GM18909 (cell line): ENCODE results near the gene OLFML2A.
"Not testable (repeated sequence)": the region's sequence is repeated elsewhere in the genome, so short reads cannot be mapped to it uniquely, and the experiment has no call there.

Source experiments
- ATAC-seq: cut with Tn5 transposase; IDR thresholded peaks from one replicate; pipeline ENCODE4 v1.9.1; 2021; ENCODE audit warnings: mild to moderate bottlenecking; ENCODE audit not compliant: unreplicated experiment, poor library complexity

Gene OLFML2A

GRCh38 chr9:124815601-124816000 lies 38.7 kb downstream of the OLFML2A start:
- no peak for ATAC-seq

- ATAC-seq, result no peak
Measured at GRCh38 chr9:124818431-124819281, 41.7 kb downstream of the OLFML2A start.

GRCh38 chr9:124820698-124821623 lies 44.0 kb downstream of the OLFML2A start:
- ATAC-seq, result no peak

- ATAC-seq, result no peak
Measured at GRCh38 chr9:124828489-124829333, 51.8 kb downstream of the OLFML2A start.

- ATAC-seq, result no peak
Measured at GRCh38 chr9:124829334-124829669, 52.4 kb downstream of the OLFML2A start.

- ATAC-seq, result no peak
Measured at GRCh38 chr9:124830593-124830992, 53.7 kb downstream of the OLFML2A start.

GRCh38 chr9:124831642-124832364 lies 54.9 kb downstream of the OLFML2A start:
- no peak for ATAC-seq

GRCh38 chr9:124834591-124834990 lies 57.7 kb downstream of the OLFML2A start:
- no peak for ATAC-seq

GRCh38 chr9:124835026-124835557 lies 58.2 kb downstream of the OLFML2A start:
- ATAC-seq, result no peak

- ATAC-seq, result not testable (repeated sequence)
Measured at GRCh38 chr9:124838132-124838531, 61.2 kb downstream of the OLFML2A start.

- ATAC-seq, result not testable (repeated sequence)
Measured at GRCh38 chr9:124838567-124839275, 61.8 kb downstream of the OLFML2A start.

GRCh38 chr9:124839612-124840299 lies 62.8 kb downstream of the OLFML2A start:
- no peak for ATAC-seq

GRCh38 chr9:124840300-124840833 lies 63.4 kb downstream of the OLFML2A start:
- ATAC-seq, result no peak

- ATAC-seq, result no peak
Measured at GRCh38 chr9:124841075-124841821, 64.3 kb downstream of the OLFML2A start.

GRCh38 chr9:124843456-124844034 lies 66.6 kb downstream of the OLFML2A start:
- ATAC-seq, result no peak

GRCh38 chr9:124844291-124844690 lies 67.4 kb downstream of the OLFML2A start:
- no peak for ATAC-seq

- not testable (repeated sequence) for ATAC-seq
Measured at GRCh38 chr9:124846467-124846866, 69.5 kb downstream of the OLFML2A start.
